Nephron (organoid): ENCODE measurements around the gene POU4F1.

Experiments
- H3K27ac Mint-ChIP-seq, 3 experiments: 2 replicates each; pipeline ENCODE4 v1.8.0; 2020; ENCODE audit warnings: mixed read lengths in 3 of 3, mild to moderate bottlenecking in 2 of 3, moderate library complexity in 1 of 3
- H3K27me3 Mint-ChIP-seq: 2 replicates; pipeline ENCODE4 v1.8.0; 2021; ENCODE audit warnings: low read depth, mild to moderate bottlenecking, moderate library complexity, mixed read lengths
- H3K36me3 Mint-ChIP-seq: 2 replicates; pipeline ENCODE4 v1.8.0; 2020; ENCODE audit warnings: low read depth, mixed read lengths
- H3K4me1 Mint-ChIP-seq: 2 replicates; pipeline ENCODE4 v1.8.0; 2020; ENCODE audit warnings: mixed read lengths
- H3K4me3 Mint-ChIP-seq, 3 experiments: 2 replicates each; pipeline ENCODE4 v1.8.0; 2020; ENCODE audit warnings: mild to moderate bottlenecking in 3 of 3, mixed read lengths in 3 of 3, moderate library complexity in 2 of 3
- H3K9me3 Mint-ChIP-seq: 2 replicates; pipeline ENCODE4 v1.8.0; 2020; ENCODE audit warnings: mixed read lengths
- CTCF ChIP-seq, 3 experiments: fragments of 200-600 bp; sonication (generic); IDR thresholded peaks; one replicate each; pipeline ENCODE4 v1.5.0; 2021; ENCODE audit warnings: antibody characterized with exemption in 3 of 3; ENCODE audit not compliant: unreplicated experiment in 3 of 3

Gene POU4F1

GRCh38 chr13:78636495-78636894 lies 33.1 kb upstream of the POU4F1 start:
- Mint-ChIP-seq H3K4me3 (no peak overlapping the region), H3K27me3 (no peaks in the 10 kb centered on the region), H3K36me3 (peaks cover 74% of the 10 kb centered on the region), H3K4me1 (no peaks in the 10 kb centered on the region), H3K9me3 (no peaks in the 10 kb centered on the region), H3K27ac (no peak overlapping the region)
- TF ChIP-seq CTCF (IDR thresholded peaks at IDR 0.05; ENCODE audit: unreplicated experiment in 3 of 3) = no peak

- peaks cover 70% of the 10 kb centered on the region for H3K36me3 Mint-ChIP-seq
- H3K4me1 Mint-ChIP-seq = no peaks in the 10 kb centered on the region
- no peaks in the 10 kb centered on the region for H3K27me3 Mint-ChIP-seq
- no peak for TF ChIP-seq CTCF (IDR thresholded peaks at IDR 0.05; ENCODE audit: unreplicated experiment in 3 of 3)
- no peaks in the 10 kb centered on the region for H3K9me3 Mint-ChIP-seq
- H3K27ac Mint-ChIP-seq = no peak overlapping the region
- H3K4me3 Mint-ChIP-seq = no peak overlapping the region
Observed at GRCh38 chr13:78632996-78633395, 29.6 kb upstream of the POU4F1 start.

- Mint-ChIP-seq H3K36me3 (peaks cover 71% of the 10 kb centered on the region), H3K4me3 (no peak overlapping the region), H3K27me3 (no peaks in the 10 kb centered on the region), H3K9me3 (no peaks in the 10 kb centered on the region), H3K27ac (no peak overlapping the region), H3K4me1 (no peaks in the 10 kb centered on the region)
- no peak for TF ChIP-seq CTCF (IDR thresholded peaks at IDR 0.05; ENCODE audit: unreplicated experiment in 3 of 3)
Observed at GRCh38 chr13:78631077-78631476, 27.7 kb upstream of the POU4F1 start.

- Mint-ChIP-seq H3K4me1 (no peaks in the 10 kb centered on the region), H3K27ac (no peak overlapping the region), H3K36me3 (peaks cover 74% of the 10 kb centered on the region), H3K4me3 (no peak overlapping the region), H3K27me3 (no peaks in the 10 kb centered on the region), H3K9me3 (no peaks in the 10 kb centered on the region)
- no peak for TF ChIP-seq CTCF (IDR thresholded peaks at IDR 0.05; ENCODE audit: unreplicated experiment in 3 of 3)
Observed at GRCh38 chr13:78630511-78630910, 27.2 kb upstream of the POU4F1 start.

GRCh38 chr13:78625384-78625783 lies 22.0 kb upstream of the POU4F1 start:
- TF ChIP-seq CTCF (IDR thresholded peaks at IDR 0.05; ENCODE audit: unreplicated experiment in 3 of 3) = no peak
- H3K27ac Mint-ChIP-seq = no peak overlapping the region
- no peaks in the 10 kb centered on the region for H3K4me1 Mint-ChIP-seq
- H3K9me3 Mint-ChIP-seq = no peaks in the 10 kb centered on the region
- no peak overlapping the region for H3K4me3 Mint-ChIP-seq
- no peaks in the 10 kb centered on the region for H3K27me3 Mint-ChIP-seq
- H3K36me3 Mint-ChIP-seq = peaks cover 40% of the 10 kb centered on the region

- Mint-ChIP-seq H3K9me3 (no peaks in the 10 kb centered on the region), H3K4me1 (no peaks in the 10 kb centered on the region)
- TF ChIP-seq CTCF (IDR thresholded peaks at IDR 0.05; ENCODE audit: unreplicated experiment in 3 of 3) = no peak
Observed at GRCh38 chr13:78623132-78623531, 19.8 kb upstream of the POU4F1 start.

More at GRCh38 chr13:78623132-78623531, 19.8 kb upstream of the POU4F1 start:
- H3K27me3 Mint-ChIP-seq = no peaks in the 10 kb centered on the region
- no peak overlapping the region for H3K4me3 Mint-ChIP-seq
- H3K27ac Mint-ChIP-seq = no peak overlapping the region
- H3K36me3 Mint-ChIP-seq = peaks cover 30% of the 10 kb centered on the region
